Common myeloid progenitor, CD34-positive (primary cell): ENCODE measurements around the gene HAPLN2.
A peak's percentile ranks its signal among the peaks of the same experiment; 100 is the strongest.

ENCODE experiments used
- CTCF ChIA-PET: fragments of 350-600 bp; sonication (Branson Sonifier 250); formaldehyde crosslinking; loops from one replicate; lab custom pipeline; 2021; ENCODE audit warnings: antibody characterized with exemption; lab: Charles Lee
- POLR2A ChIA-PET: fragments of 350-600 bp; sonication (Branson Sonifier 250); formaldehyde crosslinking; loops from one replicate; lab custom pipeline; 2021; ENCODE audit warnings: antibody characterized with exemption; lab: Charles Lee
- DNase-seq, 3 donors: peaks; one replicate each; pipeline versions ENCODE4 v3.0.0 to v3.0.0-alpha.2; 2013
- H3K27ac ChIP-seq, 2 experiments: 1 replicate in 1 of 2; 2 replicates in 1 of 2; pipeline ENCODE4 v1.7.0; 2013; ENCODE audit warnings: inconsistent platforms in 2 of 2, low read length in 2 of 2, mild to moderate bottlenecking in 2 of 2, low read depth in 1 of 2, moderate library complexity in 1 of 2; ENCODE audit not compliant: severe bottlenecking in 2 of 2, insufficient read depth in 1 of 2, poor library complexity in 1 of 2
- H3K27me3 ChIP-seq, 5 experiments: replicated peaks in 2 of 5; 1 replicate in 3 of 5; 2 replicates in 2 of 5; pipeline versions ENCODE4 v1.6.1 to v1.7.0; 2013; ENCODE audit warnings: low read length in 4 of 5, mild to moderate bottlenecking in 2 of 5, moderate library complexity in 2 of 5, inconsistent platforms in 1 of 5; ENCODE audit not compliant: insufficient read depth in 5 of 5, control insufficient read depth in 4 of 5
- H3K36me3 ChIP-seq, 4 experiments: 1 replicate in 2 of 4; 2 replicates in 2 of 4; pipeline versions ENCODE4 v1.6.1 to v1.7.0; 2013; ENCODE audit warnings: low read length in 3 of 4, control low read depth in 1 of 4, mild to moderate bottlenecking in 1 of 4; ENCODE audit not compliant: control insufficient read depth in 4 of 4, insufficient read depth in 4 of 4
- H3K4me1 ChIP-seq, 4 experiments: 1 replicate in 3 of 4; 2 replicates in 1 of 4; pipeline versions ENCODE4 v1.6.1 to v1.7.1; 2013; ENCODE audit warnings: low read length in 3 of 4, mild to moderate bottlenecking in 3 of 4, control low read depth in 1 of 4, inconsistent platforms in 1 of 4, moderate library complexity in 1 of 4; ENCODE audit not compliant: control insufficient read depth in 4 of 4, insufficient read depth in 4 of 4; ENCODE audit errors: control extremely low read depth in 1 of 4
- H3K4me3 ChIP-seq, 7 experiments: 1 replicate in 4 of 7; 2 replicates in 3 of 7; pipeline versions ENCODE4 v1.5.1 to v1.7.0; 2013; ENCODE audit warnings: mild to moderate bottlenecking in 7 of 7, low read length in 6 of 7, moderate library complexity in 6 of 7, inconsistent platforms in 2 of 7, low read depth in 2 of 7, control low read depth in 1 of 7; ENCODE audit not compliant: insufficient read depth in 4 of 7, control insufficient read depth in 1 of 7; ENCODE audit errors: extremely low read depth in 1 of 7
- H3K9me3 ChIP-seq, 5 experiments: 1 replicate in 4 of 5; 2 replicates in 1 of 5; pipeline versions ENCODE4 v1.6.1 to v1.7.1; 2013; ENCODE audit warnings: low read length in 4 of 5, mild to moderate bottlenecking in 2 of 5, inconsistent platforms in 1 of 5, low read depth in 1 of 5, moderate library complexity in 1 of 5; ENCODE audit not compliant: control insufficient read depth in 4 of 5, insufficient read depth in 2 of 5; ENCODE audit errors: control extremely low read depth in 1 of 5
- WGBS: methylation state at CpG from one replicate; pipeline ENCODE4 v1.1.5; 2013; ENCODE audit not compliant: insufficient coverage; 5-methylcytosine and 5-hydroxymethylcytosine counted together

Gene HAPLN2

DNA sequence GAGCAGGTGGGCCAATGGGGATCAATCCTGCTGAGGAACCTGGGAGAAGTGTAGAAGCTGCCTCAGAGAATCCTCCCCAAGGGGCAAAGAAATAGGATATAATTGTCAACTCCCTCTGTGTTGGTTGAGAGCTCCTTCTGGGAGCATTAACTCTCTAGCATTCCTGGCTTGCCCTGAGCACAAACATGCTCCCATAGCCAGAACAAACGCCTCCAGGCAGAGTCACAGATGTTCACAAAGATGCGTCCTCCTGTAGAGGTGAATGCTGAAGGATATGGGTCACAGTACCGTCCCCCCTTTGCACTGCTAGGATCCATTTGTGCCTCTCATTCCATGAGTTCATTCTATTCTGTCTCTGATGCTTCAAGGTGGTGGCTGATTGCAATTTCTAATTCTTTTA lies 13.1 kb downstream of the HAPLN2 start:
- no peak overlapping the region for H3K27ac ChIP-seq
- ChIA-PET POLR2A (no interaction called here), CTCF (interaction anchor here (1.0 to 14.0 kb wide), 5 partner anchors 12 to 45 kb away, joined by 3 to 275 read pairs (median 17); partner anchors contain the start of genes BCAN, HAPLN2 and NES)
- H3K4me1 ChIP-seq, result no peaks in the 10 kb centered on the region
- H3K9me3 ChIP-seq, result no peaks in the 10 kb centered on the region
- H3K4me3 ChIP-seq, result no peak overlapping the region
- DNase-seq, result no peak
- H3K27me3 ChIP-seq, result peaks cover 5 to 15% (median 12%) of the 10 kb centered on the region in 5 experiments
- WGBS, result 91% methylated on average over 3 of the region's 3 CpGs
- no peaks in the 10 kb centered on the region for H3K36me3 ChIP-seq

DNA sequence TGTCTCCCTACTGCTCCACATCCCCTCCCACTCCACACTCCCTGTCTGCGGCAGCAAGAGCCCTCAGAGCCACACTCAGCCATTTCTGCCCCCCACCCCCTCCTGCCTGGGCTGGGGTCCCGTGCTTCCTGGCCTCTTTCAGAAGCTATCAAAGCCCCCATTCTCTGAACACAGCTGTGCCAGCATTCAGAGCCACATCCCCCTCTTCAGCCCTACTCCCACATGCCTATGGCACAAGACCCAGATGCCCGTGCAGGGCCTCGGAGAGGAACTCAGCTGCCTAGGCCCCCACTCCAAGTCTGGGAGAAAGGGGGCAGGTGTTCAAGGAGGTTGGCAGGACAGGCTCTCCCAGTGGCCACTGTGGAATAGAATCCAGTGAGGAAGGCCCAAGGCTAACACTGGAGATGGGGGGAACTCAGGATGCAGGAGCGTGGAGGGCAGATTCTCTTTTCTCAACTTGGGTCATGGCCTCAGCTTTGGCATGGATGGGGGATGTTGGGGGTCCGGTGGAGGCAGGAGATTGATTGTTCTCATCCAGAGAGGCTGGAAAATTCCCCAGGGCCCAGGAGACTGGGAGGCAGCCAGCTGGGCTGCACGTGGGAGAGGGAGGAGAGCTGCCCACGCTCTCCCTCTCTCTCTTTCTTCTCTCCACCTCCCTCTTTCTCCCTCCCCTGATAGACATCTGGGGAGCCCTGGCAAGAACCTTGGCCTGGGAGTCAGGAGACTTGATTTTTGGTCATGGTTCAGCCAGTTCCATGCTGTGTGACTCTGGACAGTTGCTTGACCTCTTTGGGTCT lies 19.2 kb downstream of the HAPLN2 start:
- ChIA-PET POLR2A (interaction anchor here (0.7 kb wide), 1 partner anchor 11 kb away, joined by 3 read pairs; no protein-coding TSS in a partner anchor), CTCF (interaction anchor here (1.1 to 18.3 kb wide), 4 partner anchors 9 to 88 kb away, joined by 4 to 275 read pairs (median 38); no protein-coding TSS in a partner anchor)
- Histone ChIP-seq H3K27ac (no peak overlapping the region), H3K36me3 (no peaks in the 10 kb centered on the region), H3K9me3 (no peaks in the 10 kb centered on the region), H3K27me3 (peaks cover 7 to 57% (median 40%) of the 10 kb centered on the region in 5 experiments), H3K4me3 (no peak overlapping the region), H3K4me1 (peaks cover 8 to 24% (median 23%) of the 10 kb centered on the region in 4 experiments)
- DNase-seq, result no peak
- WGBS, result 100% methylated on average over 4 of the region's 8 CpGs

DNA sequence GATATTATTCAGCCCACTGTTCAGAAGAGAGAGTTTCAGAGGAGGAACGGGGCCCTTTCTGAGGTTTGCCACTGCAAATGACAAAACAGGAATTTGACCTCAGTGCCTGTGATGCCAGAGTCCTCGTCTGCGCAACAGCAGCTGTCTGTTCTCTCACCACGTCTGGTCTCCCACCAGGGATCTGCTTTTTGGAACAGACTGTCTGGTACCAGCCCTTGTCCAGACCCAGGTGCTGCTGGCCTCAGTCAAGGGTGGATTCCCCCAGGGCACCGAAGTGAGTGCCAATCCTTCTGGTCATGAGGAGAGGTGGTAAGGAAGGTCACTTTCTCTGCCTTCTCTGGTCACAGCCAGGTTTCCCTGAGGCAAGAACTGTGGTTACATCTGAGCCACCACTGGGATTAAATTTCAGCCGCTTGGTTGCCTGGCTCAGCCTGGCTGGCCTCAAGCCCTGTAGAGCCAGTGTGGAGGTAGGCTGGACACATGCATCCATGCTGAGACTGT lies 20.4 kb downstream of the HAPLN2 start:
- peaks cover 7 to 58% (median 35%) of the 10 kb centered on the region in 5 experiments for H3K27me3 ChIP-seq
- WGBS, result 74% methylated on average over 6 of the region's 6 CpGs
- peaks cover 8 to 35% (median 34%) of the 10 kb centered on the region in 4 experiments for H3K4me1 ChIP-seq
- no peak overlapping the region for H3K27ac ChIP-seq
- no peak for DNase-seq
- H3K9me3 ChIP-seq, result no peaks in the 10 kb centered on the region
- CTCF ChIA-PET, result interaction anchor here (9.4 to 18.3 kb wide), 2 partner anchors 11 to 17 kb away, joined by 72 to 275 read pairs; no protein-coding TSS in a partner anchor
- POLR2A ChIA-PET, result no interaction called here
- no peaks in the 10 kb centered on the region for H3K36me3 ChIP-seq
- no peak overlapping the region for H3K4me3 ChIP-seq

DNA sequence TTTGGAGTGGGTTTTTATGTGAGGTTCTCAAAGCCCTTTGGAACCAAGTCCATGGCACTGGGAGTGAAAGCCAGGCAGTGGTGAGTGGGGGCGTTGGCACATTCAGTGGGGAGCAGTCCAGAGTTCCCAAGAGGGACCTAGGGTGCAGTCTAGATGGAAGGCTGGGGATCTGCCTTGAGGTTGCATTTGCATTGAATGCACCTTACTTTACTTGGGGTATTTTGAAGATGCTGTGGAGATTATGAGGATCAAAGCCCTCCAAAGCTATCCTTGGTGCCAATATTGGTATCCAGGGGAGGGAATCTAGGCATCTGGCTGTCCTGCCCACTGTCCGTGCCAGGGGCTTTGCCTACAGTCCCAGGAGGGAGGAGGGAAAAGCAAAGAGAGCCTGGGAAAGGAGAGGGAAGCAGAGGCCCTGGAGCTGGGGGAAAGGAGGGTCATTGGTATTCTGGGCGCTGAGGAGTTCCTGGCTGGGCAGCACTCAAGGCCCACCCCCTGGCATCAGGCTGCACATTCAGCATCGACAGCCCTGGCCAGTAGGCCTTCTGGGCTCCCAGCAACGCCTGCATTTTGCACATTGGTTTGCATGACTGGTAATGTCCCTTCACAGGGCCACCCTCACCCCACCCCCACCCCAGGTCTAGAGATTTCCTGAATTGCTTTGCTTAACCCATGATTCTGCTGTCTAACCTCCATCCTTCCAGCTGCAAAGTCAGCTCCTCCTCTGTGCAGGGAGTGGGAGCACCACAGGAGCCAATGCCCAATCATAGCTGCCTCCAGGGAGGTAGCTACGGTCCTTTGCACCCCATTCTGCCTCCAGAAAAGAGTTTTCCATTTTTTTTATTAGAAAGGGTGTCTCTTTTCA lies 21.9 kb downstream of the HAPLN2 start:
- Histone ChIP-seq H3K4me3 (peak overlapping the region in 3 of 7 experiments; percentile 39 to 54 (median 40)), H3K4me1 (peaks cover 8 to 35% (median 34%) of the 10 kb centered on the region in 4 experiments), H3K27ac (no peak overlapping the region), H3K36me3 (no peaks in the 10 kb centered on the region), H3K27me3 (peaks cover 7 to 72% (median 39%) of the 10 kb centered on the region in 5 experiments), H3K9me3 (no peaks in the 10 kb centered on the region)
- WGBS, result 60% methylated on average over 2 of the region's 6 CpGs
- DNase-seq, result no peak
- CTCF ChIA-PET, result interaction anchor here (0.7 to 18.3 kb wide), 4 partner anchors 12 to 36 kb away, joined by 3 to 275 read pairs (median 38); partner anchors contain the start of gene NES
- POLR2A ChIA-PET, result no interaction called here

DNA sequence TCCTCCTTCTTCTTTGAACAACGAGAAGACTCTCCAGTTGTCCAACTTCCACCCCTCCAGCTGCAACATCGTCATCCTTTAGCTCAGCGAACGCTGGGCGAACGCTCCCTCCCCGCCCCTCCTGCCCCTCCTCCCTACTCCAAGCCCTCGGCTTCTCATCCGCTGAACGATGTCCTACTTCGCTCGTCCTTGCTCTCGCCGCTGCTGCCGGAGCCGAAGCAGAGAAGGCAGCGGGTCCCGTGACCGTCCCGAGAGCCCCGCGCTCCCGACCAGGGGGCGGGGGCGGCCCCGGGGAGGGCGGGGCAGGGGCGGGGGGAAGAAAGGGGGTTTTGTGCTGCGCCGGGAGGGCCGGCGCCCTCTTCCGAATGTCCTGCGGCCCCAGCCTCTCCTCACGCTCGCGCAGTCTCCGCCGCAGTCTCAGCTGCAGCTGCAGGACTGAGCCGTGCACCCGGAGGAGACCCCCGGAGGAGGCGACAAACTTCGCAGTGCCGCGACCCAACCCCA lies 22.6 kb downstream of the HAPLN2 start, which contains the start of gene BCAN:
Gene BCAN (plus strand): TSS at position 357 of the 504 bp plus-strand sequence. CDS start 3,938 bp downstream, outside the sequence.
- POLR2A ChIA-PET, result no interaction called here
- WGBS, result 1% methylated on average over 20 of the region's 46 CpGs
- peaks cover 8 to 35% (median 34%) of the 10 kb centered on the region in 4 experiments for H3K4me1 ChIP-seq
- peak within 1 kb of the TSS in 5 of 7 experiments; percentile 13 to 54 (median 40) for H3K4me3 ChIP-seq
- CTCF ChIA-PET, result interaction anchor here (0.7 to 18.3 kb wide), 4 partner anchors 13 to 35 kb away, joined by 3 to 275 read pairs (median 38); partner anchors contain the start of gene NES
- DNase-seq, result peak in 2 of 3 donors; percentile 44 to 48
- no peak within 1 kb of the TSS for H3K27ac ChIP-seq
- H3K36me3 ChIP-seq, result no peaks in the 10 kb centered on the region
- H3K9me3 ChIP-seq, result no peaks in the 10 kb centered on the region
- H3K27me3 ChIP-seq, result peaks cover 4 to 79% (median 44%) of the 10 kb centered on the region in 5 experiments
